HepG2 (cell line): ENCODE measurements around the gene RIPOR3. TPM values are rescaled to one million over a fixed set of nuclear protein-coding genes. Genes with fewer than 3 reads are reported as not detected.
A peak's percentile ranks its signal among the peaks of the same experiment; 100 is the strongest.

Source experiments
- ATAC-seq: fragments of 200-7000 bp; cut with Tn5 transposase; 3 replicates; pipeline ENCODE4 v1.9.1; 2020; ENCODE audit warnings: mild to moderate bottlenecking, moderate library complexity
- BruUV-seq: library from RNA; stranded (reverse); fragments of 400-500 nt; replicated peaks from 2 replicates; lab custom pipeline; 2021; lab: Mats Ljungman, UMichigan
- CTCF ChIA-PET: fragments of 300-600 bp; formaldehyde crosslinking; extraction: SDS; loops from one replicate; lab custom pipeline; 2021; ENCODE audit warnings: low total read pairs, inconsistent platforms, low intra/inter-chr PET ratio; lab: Yijun Ruan, JAX
- POLR2A ChIA-PET: fragments of 350-600 bp; sonication (Branson Sonifier 250); formaldehyde crosslinking; loops from one replicate; lab custom pipeline; 2020; ENCODE audit warnings: antibody characterized with exemption, inconsistent platforms; lab: Yijun Ruan, JAX
- DNase-seq: peaks from one replicate; pipeline ENCODE4 v3.0.0-alpha.2; 2015; ENCODE audit warnings: low spot score
- FAIRE-seq: peaks from 3 replicates; lab custom pipeline; 2011; peaks lifted over from hg19 to GRCh38; lab: Jason Lieb, UNC
- H2AFZ ChIP-seq: one replicate; pipeline ENCODE4 v1.6.1; 2011; ENCODE audit warnings: low read length, inconsistent platforms
- H3K27ac ChIP-seq: fragments of 300-600 bp; 3 replicates; pipeline ENCODE4 v1.8.0; 2011; ENCODE audit warnings: mixed run types, mild to moderate bottlenecking, mixed read lengths, low read length, inconsistent platforms; ENCODE audit not compliant: insufficient read depth; ENCODE audit errors: extremely low read length
- H3K27me3 ChIP-seq, 2 experiments: fragments of 200-600 bp in 1 of 2; 2 replicates in 1 of 2; 3 replicates in 1 of 2; pipeline versions ENCODE4 v1.6.0 to v1.8.0; 2011; ENCODE audit warnings: low read length in 2 of 2, mild to moderate bottlenecking in 2 of 2, moderate library complexity in 2 of 2, inconsistent platforms in 1 of 2; ENCODE audit not compliant: insufficient read depth in 2 of 2, control insufficient read depth in 1 of 2
- H3K36me3 ChIP-seq, 2 experiments: fragments of 200-600 bp in 1 of 2; replicated peaks in 1 of 2; 2 replicates in 1 of 2; 3 replicates in 1 of 2; pipeline versions ENCODE4 v1.5.1 to v1.8.0; 2011; ENCODE audit warnings: low read length in 2 of 2, inconsistent platforms in 1 of 2; ENCODE audit not compliant: insufficient read depth in 2 of 2, control insufficient read depth in 1 of 2
- H3K4me1 ChIP-seq: 2 replicates; pipeline ENCODE4 v1.5.1; 2012; ENCODE audit warnings: low read length, inconsistent platforms; ENCODE audit not compliant: insufficient read depth
- H3K4me2 ChIP-seq: 2 replicates; pipeline ENCODE4 v1.6.0; 2011; ENCODE audit warnings: low read depth, low read length, inconsistent platforms
- H3K4me3 ChIP-seq, 3 experiments: fragments of 200-600 bp in 1 of 3; sonication (generic), shearing (Covaris generic) in 1 of 3; replicated peaks in 1 of 3; 2 replicates each; pipeline ENCODE4 v1.5.1; 2011 to 2016; ENCODE audit warnings: low read length in 3 of 3, inconsistent platforms in 2 of 3, low read depth in 2 of 3, mild to moderate bottlenecking in 2 of 3, control low read depth in 1 of 3, mixed read lengths in 1 of 3; ENCODE audit not compliant: insufficient read depth in 1 of 3
- H3K79me2 ChIP-seq: one replicate; pipeline ENCODE4 v1.6.1; 2011; ENCODE audit warnings: low read length, inconsistent platforms; ENCODE audit not compliant: insufficient read depth
- H3K9ac ChIP-seq: 2 replicates; pipeline ENCODE4 v1.6.0; 2011; ENCODE audit warnings: mild to moderate bottlenecking, low read depth, low read length, inconsistent platforms; ENCODE audit not compliant: insufficient read depth
- H3K9me3 ChIP-seq: 2 replicates; pipeline ENCODE4 v1.5.1; 2012; ENCODE audit warnings: mild to moderate bottlenecking, low read length
- H4K20me1 ChIP-seq: 2 replicates; pipeline ENCODE4 v1.6.0; 2011; ENCODE audit warnings: inconsistent platforms, mild to moderate bottlenecking, low read length, moderate library complexity; ENCODE audit not compliant: insufficient read depth
- ASH2L ChIP-seq: fragments of 300-600, 200-600 bp; sonication (generic); IDR thresholded peaks from 2 replicates; pipeline ENCODE4 v1.7.0; 2017; ENCODE audit warnings: low read depth, mild to moderate bottlenecking, moderate library complexity, mixed read lengths, low read length; ENCODE audit not compliant: insufficient read length
- CBFB ChIP-seq: sonication (generic); formaldehyde crosslinking; IDR thresholded peaks from 2 replicates; pipeline ENCODE4 v1.4.0; 2020; ENCODE audit warnings: missing genetic modification reagents
- GFI1 ChIP-seq: sonication (generic); formaldehyde crosslinking; IDR thresholded peaks from 2 replicates; pipeline ENCODE4 v1.5.0; 2020; ENCODE audit warnings: missing genetic modification reagents, mild to moderate bottlenecking, borderline replicate concordance
- HES4 ChIP-seq: sonication (generic); formaldehyde crosslinking; IDR thresholded peaks from 2 replicates; pipeline ENCODE4 v1.9.0; 2021; ENCODE audit warnings: mild to moderate bottlenecking, missing genetic modification reagents, borderline replicate concordance
- ISL2 ChIP-seq: sonication (generic); formaldehyde crosslinking; IDR thresholded peaks from 2 replicates; pipeline ENCODE4 v1.5.0; 2020; ENCODE audit warnings: missing genetic modification reagents
- JDP2 ChIP-seq: sonication (generic); formaldehyde crosslinking; IDR thresholded peaks from 2 replicates; pipeline ENCODE4 v1.8.1; 2022; ENCODE audit warnings: missing genetic modification reagents, borderline replicate concordance
- MYPOP ChIP-seq: sonication (generic); formaldehyde crosslinking; IDR thresholded peaks from 2 replicates; pipeline ENCODE4 v1.8.1; 2023; ENCODE audit warnings: mild to moderate bottlenecking, moderate library complexity, missing genetic modification reagents
- NCOR1 ChIP-seq: fragments of 200-600 bp; sonication (generic); IDR thresholded peaks from 2 replicates; pipeline ENCODE4 v1.7.0; 2017; ENCODE audit warnings: antibody characterized with exemption, low read length, borderline replicate concordance
- NFKBIZ ChIP-seq: IDR thresholded peaks from 2 replicates; pipeline ENCODE4 v1.6.1; 2018; ENCODE audit warnings: missing genetic modification reagents, missing compliant biosample characterization
- TFAP4 ChIP-seq: sonication (generic); IDR thresholded peaks from 2 replicates; pipeline ENCODE4 v1.6.1; 2016; ENCODE audit warnings: low read depth, borderline replicate concordance
- TGIF2 ChIP-seq: IDR thresholded peaks from 2 replicates; pipeline ENCODE4 v1.6.1; 2016; ENCODE audit warnings: control low read depth, missing compliant biosample characterization
- U2AF1 ChIP-seq: fragments of 200-400 bp; formaldehyde crosslinking; optimal IDR thresholded peaks from 2 replicates; pipeline ENCODE3; 2017; ENCODE audit warnings: mild to moderate bottlenecking, low read depth, low read length
- ZNF124 ChIP-seq: sonication (generic); formaldehyde crosslinking; IDR thresholded peaks from 2 replicates; pipeline ENCODE4 v1.4.0; 2020; ENCODE audit warnings: missing genetic modification reagents
- ZNF224 ChIP-seq: sonication (generic); formaldehyde crosslinking; IDR thresholded peaks from 2 replicates; pipeline ENCODE4 v1.5.0; 2020; ENCODE audit warnings: mild to moderate bottlenecking, missing genetic modification reagents
- ZNF350 ChIP-seq: sonication (generic); formaldehyde crosslinking; IDR thresholded peaks from 2 replicates; pipeline ENCODE4 v1.4.0; 2020; ENCODE audit warnings: mild to moderate bottlenecking, low read depth, missing genetic modification reagents, borderline replicate concordance
- ZNF354B ChIP-seq: sonication (generic); formaldehyde crosslinking; IDR thresholded peaks from 2 replicates; pipeline ENCODE4 v1.8.0; 2022; ENCODE audit warnings: mild to moderate bottlenecking, missing genetic modification reagents
- ZNF83 ChIP-seq: sonication (generic); formaldehyde crosslinking; IDR thresholded peaks from 2 replicates; pipeline ENCODE4 v1.4.0; 2020; ENCODE audit warnings: missing genetic modification reagents, mild to moderate bottlenecking, borderline replicate concordance
- ZNF883 ChIP-seq: sonication (generic); formaldehyde crosslinking; IDR thresholded peaks from 2 replicates; pipeline ENCODE4 v1.5.1; 2020; ENCODE audit warnings: mild to moderate bottlenecking, missing genetic modification reagents; ENCODE audit errors: not compliant biosample characterization
- ZSCAN9 ChIP-seq: IDR thresholded peaks from 2 replicates; pipeline ENCODE4 v1.6.1; 2016; ENCODE audit warnings: borderline replicate concordance
- WGBS: methylation state at CpG from one replicate; pipeline ENCODE4 v1.1.6; 2017; ENCODE audit warnings: low lambda C conversion rate; 5-methylcytosine and 5-hydroxymethylcytosine counted together
- in situ Hi-C: cut with HindIII; loops from 2 replicates; pipeline ENCODE4 v1.10.0; 2017; ENCODE audit warnings: low pct_unique_long_range_greater_than_20kb; ENCODE audit not compliant: extremely low pct_ligation_motif_present
- intact Hi-C: fragments of 100-400 bp; cut with micrococcal nuclease; formaldehyde crosslinking; loops from one replicate; pipeline ENCODE4 v1.10.0; 2022; ENCODE audit not compliant: unreplicated experiment
- polyA plus RNA-seq, 8 experiments: library from polyadenylated mRNA; depleted of rRNA in 3 of 8; stranded (reverse) in 7 of 8; unstranded in 1 of 8; fragments of >200 nt; fragmentation: Illumina TruSeq in 4 of 8; extraction: Trizol in 4 of 8; gene quantifications; 2 replicates each; pipeline versions ENCODE4 v1.2.1 to v1.2.3, GENCODE V29; 2011 to 2016; ENCODE audit warnings: low read depth in 4 of 8, missing spikeins in 1 of 8, mixed read lengths in 1 of 8; ENCODE audit not compliant: insufficient read depth in 1 of 8
- total RNA-seq, 5 experiments: library from RNA; depleted of rRNA; stranded (reverse); fragments of >200 nt; fragmentation: Illumina TruSeq; extraction: Trizol; gene quantifications; 2 replicates each; pipeline ENCODE4 v1.2.3, GENCODE V29; 2016; ENCODE audit warnings: low read depth in 1 of 5
- TF ChIP-seq, protein P1 (sequence below): fragments of 450-650 bp; IDR thresholded peaks from 2 replicates; pipeline ENCODE4 v1.6.1; 2016

RIPOR3 gene
- total and polyA plus RNA-seq, 2 of the 13 experiments (the other 11 are each of a cell fraction or from before 2014, with no cell fraction given): 0.18 TPM; not detected in 1

- TF ChIP-seq MYPOP (CRISPR knock-in tag) (peak; percentile 71), NFKBIZ (CRISPR knock-in tag) (peak; percentile 65; the same call in 1 of the 2 replicates), ZNF350 (peak; percentile 80; the same call in 1 of the 2 replicates)
These were observed 11.0 kb downstream of the RIPOR3 start (continued) for GRCh38 chr20:50680105-50680960.

DNA sequence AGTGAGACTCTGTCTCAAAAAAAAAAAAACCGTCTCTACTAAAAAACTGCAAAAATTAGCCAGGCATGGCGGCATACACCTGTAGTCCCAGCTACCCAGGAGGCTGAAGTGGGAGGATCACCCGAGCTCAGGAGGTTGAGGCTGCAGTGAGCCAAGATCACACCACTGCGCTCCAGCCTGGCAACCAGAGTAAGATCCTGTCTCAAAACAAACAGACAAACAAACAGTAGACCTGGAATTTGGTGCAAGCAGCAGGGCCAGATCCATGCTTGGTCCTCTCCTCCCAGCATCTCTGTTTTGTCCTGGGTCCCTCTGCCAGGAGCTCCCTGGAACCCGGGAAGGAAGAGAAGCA, 11.6 kb downstream of the RIPOR3 start:
- ATAC-seq (peak; percentile 28), FAIRE-seq (no peak), DNase-seq (no peak)
- H3K27ac ChIP-seq: peak overlapping the region; percentile 56
- intact Hi-C loops: loop anchor here (5.0 kb wide), 1 partner anchor 63 kb away; no protein-coding TSS in a partner anchor
- no peaks in the 10 kb centered on the region for H3K27me3 ChIP-seq
- peak overlapping the region; percentile 44 to 69 (median 48) for H3K4me3 ChIP-seq
- H3K4me1 ChIP-seq: peaks cover 68% of the 10 kb centered on the region
- WGBS: 10% methylated on average over 5 of the region's 5 CpGs
- peak overlapping the region; percentile 98 for H3K4me2 ChIP-seq
- H3K9me3 ChIP-seq: no peaks in the 10 kb centered on the region
- peak overlapping the region; percentile 54 for H3K9ac ChIP-seq
- no TSS peak for BruUV-seq
- H4K20me1 ChIP-seq: no peaks in the 10 kb centered on the region
- H3K36me3 ChIP-seq: no peaks in the 10 kb centered on the region
- H3K79me2 ChIP-seq: no peaks in the 10 kb centered on the region
- in situ Hi-C loops: no loop called here
- CTCF ChIA-PET: no interaction called here
- peak overlapping the region; percentile 21 for H2AFZ ChIP-seq
- POLR2A ChIA-PET: interaction anchor here (1.6 to 2.2 kb wide), 3 partner anchors 11 to 16 kb away, joined by 4 to 7 read pairs (median 4); no protein-coding TSS in a partner anchor
- TF ChIP-seq ZNF124 (CRISPR knock-in tag) (no peak), NCOR1 (no peak), GFI1 (CRISPR knock-in tag) (no peak), ZNF224 (CRISPR knock-in tag) (no peak), CBFB (CRISPR knock-in tag) (no peak), HES4 (CRISPR knock-in tag) (no peak), ZNF883 (CRISPR knock-in tag) (peak; percentile 32), U2AF1 (peak; percentile 1), ZNF354B (CRISPR knock-in tag) (0 out of 2 replicates have a peak, but pooled peaks have one; percentile 6), ZNF83 (CRISPR knock-in tag) (no peak), ZSCAN9 (peak; percentile 15; the same call in 1 of the 2 replicates), ASH2L (no peak), TFAP4 (0 out of 2 replicates have a peak, but pooled peaks have one; percentile 4), ISL2 (CRISPR knock-in tag) (0 out of 2 replicates have a peak, but pooled peaks have one; percentile 3), TGIF2 (CRISPR knock-in tag) (0 out of 2 replicates have a peak, but pooled peaks have one; percentile 49), JDP2 (CRISPR knock-in tag) (no peak)
- TF ChIP-seq, protein P1, sequence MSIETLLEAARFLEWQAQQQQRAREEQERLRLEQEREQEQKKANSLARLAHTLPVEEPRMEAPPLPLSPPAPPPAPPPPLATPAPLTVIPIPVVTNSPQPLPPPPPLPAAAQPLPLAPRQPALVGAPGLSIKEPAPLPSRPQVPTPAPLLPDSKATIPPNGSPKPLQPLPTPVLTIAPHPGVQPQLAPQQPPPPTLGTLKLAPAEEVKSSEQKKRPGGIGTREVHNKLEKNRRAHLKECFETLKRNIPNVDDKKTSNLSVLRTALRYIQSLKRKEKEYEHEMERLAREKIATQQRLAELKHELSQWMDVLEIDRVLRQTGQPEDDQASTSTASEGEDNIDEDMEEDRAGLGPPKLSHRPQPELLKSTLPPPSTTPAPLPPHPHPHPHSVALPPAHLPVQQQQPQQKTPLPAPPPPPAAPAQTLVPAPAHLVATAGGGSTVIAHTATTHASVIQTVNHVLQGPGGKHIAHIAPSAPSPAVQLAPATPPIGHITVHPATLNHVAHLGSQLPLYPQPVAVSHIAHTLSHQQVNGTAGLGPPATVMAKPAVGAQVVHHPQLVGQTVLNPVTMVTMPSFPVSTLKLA: no peak
